GM23248 (cell line): ENCODE results near the gene SLC26A8.

Experiments used
- EZH2 ChIP-seq: fragments of 200-600 bp; sonication (generic); IDR thresholded peaks from 2 replicates; pipeline ENCODE4 v1.6.1; 2018; ENCODE audit warnings: antibody characterized with exemption, mild to moderate bottlenecking; ENCODE audit not compliant: insufficient read depth, poor library complexity, severe bottlenecking
- EZH2phosphoT487 ChIP-seq: fragments of 200-600 bp; sonication (generic); IDR thresholded peaks from 2 replicates; pipeline ENCODE4 v1.6.1; 2018; ENCODE audit warnings: antibody characterized with exemption, moderate library complexity, mild to moderate bottlenecking, low read depth; ENCODE audit not compliant: insufficient read depth

DNA sequence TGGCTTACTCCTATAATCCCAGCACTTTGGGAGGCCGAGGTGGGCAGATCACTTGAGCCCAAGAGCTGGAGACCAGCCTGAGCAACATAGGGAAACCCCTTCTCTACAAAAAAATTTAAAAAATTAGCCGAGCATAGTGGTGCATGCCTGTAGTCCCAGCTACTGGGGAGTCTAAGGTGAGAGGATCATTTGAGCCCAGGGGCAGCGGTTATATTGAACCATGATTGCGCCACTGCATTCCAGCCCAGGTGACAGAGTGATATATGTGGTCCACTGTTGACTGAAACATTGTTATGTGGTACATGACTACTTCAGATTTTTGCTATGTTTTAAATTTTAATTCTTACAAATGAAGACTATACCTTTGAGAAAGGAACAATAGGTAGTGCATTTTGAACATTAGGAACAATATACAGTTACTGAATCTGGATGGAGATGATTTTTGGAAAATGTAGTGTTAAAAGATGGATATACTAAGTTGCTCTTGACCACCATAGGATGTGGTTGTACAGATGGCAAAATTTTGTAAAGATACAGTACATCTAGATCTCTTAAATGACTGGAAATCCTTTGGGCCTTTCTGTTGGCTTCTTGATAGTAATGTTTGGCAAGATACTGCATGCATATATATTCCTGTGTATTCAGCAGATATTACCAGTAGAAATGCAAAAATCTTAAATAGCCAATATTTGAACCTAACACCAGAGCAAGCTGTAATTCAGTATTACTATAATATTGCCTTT lies 39.0 kb upstream of the SLC26A8 start:
- TF ChIP-seq EZH2, result no peak
- no peak for TF ChIP-seq EZH2phosphoT487
